HG03039 (cell line): Measurements from ENCODE around the gene FCSK.
"Not testable (repeated sequence)": the region's sequence is repeated elsewhere in the genome, so short reads cannot be mapped to it uniquely, and the experiment has no call there.

ENCODE experiments used
- ATAC-seq: cut with Tn5 transposase; IDR thresholded peaks from one replicate; pipeline ENCODE4 v1.9.1; 2021; ENCODE audit warnings: mild to moderate bottlenecking, moderate library complexity; ENCODE audit not compliant: unreplicated experiment

The FCSK gene

DNA sequence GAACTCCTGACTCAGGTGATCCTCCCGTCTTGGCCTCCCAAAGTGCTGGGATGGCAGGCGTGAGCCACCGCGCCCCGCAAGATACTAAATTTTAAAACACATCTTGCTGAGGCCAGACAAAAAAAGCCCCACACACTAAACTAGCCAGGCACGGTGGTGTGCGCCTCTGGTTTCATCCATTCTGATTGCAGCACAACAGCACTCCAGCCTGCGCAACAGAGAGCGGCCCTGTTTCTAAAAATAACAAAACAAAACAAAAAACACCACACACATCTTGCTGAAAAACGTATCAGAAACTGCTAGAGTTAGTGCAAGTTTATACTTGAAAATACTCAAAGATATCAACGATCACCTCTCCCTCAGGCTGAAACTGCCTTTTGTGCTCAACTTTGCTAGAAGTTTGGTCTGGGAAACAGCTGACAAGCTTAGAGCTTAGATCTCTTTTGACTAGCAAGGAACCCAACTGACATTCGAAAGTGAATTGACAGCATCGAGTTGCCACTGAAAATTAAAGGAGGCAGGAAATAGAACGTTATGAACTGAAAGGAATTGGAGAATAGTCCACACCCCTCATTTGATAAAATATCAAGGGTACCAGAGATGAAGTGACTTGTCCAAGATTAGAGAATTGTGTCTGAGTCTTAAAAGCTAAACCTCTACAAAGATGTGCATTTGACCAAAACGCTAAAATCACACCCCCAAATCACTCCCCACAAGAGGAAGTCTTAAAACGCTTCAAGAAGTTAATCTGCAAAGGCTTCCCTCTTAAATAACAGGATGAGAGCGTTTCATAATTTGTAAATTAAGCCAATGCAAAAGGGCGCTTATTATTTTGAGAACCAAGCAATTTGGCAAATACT lies 68.1 kb downstream of the FCSK start:
- ATAC-seq = no peak

DNA sequence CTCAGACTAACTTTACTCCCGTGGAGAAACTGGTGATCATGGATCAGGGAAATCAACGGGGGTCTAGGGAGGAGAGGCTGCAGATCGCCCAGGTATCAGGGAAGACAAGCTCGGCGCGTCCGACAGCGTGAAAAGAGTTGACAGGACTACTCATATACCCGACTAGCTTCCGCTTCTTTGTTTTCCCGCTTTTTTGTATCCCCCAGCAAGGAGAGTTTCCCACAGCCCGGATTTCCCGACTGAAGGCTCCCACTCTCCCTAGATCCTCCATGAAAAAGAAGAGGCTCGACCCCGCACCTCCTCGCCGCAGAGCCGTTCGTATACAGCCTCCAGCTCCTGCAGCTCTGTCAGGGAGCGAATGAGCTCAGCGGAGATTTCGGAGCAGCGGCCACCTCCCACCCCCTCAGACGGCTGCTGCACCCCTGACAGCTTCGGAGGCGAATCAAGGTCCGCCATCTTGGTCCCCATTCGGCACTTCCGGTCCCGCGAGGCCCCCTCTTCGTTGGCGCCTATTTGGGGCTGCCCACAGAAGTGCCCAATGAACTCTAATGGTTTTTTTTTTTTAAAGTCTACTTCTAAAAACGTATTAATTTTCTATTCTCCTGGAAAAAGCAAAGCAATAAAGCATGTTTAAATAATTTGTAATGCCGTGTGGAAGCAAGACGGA lies 68.8 kb downstream of the FCSK start, which contains the start of gene COG4:
COG4 (minus strand) TSS at position 479 of the 667 bp plus-strand sequence; CDS start at position 468, 11 bp downstream.
- peak; percentile 56 for ATAC-seq

DNA sequence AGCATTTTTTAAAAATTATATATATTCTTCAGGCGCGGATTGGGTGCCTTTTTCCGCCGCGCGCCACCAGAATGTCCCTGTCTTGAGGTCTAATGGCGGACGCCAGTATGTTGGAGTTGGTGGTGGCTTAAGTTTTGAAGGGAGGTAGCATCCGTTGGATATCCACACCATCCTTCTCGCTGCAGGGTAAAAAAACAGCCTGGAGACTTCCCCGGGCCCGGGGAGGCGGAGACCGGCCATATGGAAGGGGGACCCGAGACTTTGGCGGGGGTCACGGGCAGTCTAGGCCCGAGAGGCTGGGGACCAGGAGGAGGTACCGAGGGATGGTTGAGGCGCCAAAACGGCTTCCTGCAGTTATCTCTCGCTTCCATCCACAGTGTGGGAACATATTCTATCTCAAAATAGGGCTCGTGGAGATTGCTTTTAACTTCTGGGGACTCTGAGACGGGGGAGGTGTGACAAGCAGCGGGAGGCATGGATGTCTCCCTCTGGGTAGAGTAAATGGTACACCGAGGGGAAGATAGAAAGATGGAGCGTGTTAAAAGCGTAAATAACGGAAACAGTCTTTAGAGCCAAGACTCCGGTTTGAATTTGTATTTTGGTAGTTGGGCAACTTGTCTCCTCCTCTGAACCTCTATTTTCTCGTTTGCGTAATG lies 69.5 kb downstream of the FCSK start, which contains the start of gene SF3B3:
SF3B3 (plus strand) TSS at position 74 of the 656 bp plus-strand sequence. CDS start 2,841 bp downstream, outside the sequence.
- ATAC-seq = peak; percentile 39

DNA sequence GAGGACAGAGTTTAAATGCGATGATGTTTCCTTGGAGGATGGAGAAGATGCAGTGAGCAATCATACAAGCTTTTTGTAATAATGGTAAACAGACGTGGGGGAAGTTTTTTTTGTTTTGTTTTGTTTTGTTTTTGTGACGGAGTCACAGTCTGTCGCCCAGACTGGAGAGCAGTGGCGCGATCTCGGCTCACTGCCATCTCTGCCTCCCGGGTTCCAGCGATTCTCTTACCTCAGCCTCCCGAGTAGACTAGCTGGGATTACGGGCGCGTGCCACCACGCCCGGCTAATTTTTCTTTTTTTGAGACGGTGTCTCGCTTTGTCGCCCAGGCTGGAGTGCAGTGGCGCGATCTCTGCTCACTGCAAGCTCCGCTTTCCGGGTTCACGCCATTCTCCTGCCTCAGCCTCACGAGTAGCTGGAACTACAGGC lies 70.0 kb downstream of the FCSK start:
- not testable (repeated sequence) for ATAC-seq

DNA sequence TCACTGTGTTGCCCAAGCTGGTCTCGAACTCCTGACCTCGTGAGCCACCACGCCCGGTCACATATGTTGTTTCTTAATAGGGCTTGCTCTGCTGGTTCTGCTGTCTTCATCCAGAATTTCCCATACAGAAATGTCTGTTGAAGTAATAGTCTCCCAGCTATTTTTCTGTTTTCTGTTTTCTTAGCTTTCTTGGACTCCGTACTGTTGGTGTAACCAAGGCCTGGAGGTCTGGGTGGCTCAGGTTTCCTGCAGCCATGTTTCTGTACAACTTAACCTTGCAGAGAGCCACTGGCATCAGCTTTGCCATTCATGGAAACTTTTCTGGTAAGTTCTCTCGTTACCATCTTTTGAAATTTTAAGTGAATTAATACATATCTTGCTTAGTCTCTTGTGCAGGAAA lies 72.0 kb downstream of the FCSK start:
- ATAC-seq = no peak

DNA sequence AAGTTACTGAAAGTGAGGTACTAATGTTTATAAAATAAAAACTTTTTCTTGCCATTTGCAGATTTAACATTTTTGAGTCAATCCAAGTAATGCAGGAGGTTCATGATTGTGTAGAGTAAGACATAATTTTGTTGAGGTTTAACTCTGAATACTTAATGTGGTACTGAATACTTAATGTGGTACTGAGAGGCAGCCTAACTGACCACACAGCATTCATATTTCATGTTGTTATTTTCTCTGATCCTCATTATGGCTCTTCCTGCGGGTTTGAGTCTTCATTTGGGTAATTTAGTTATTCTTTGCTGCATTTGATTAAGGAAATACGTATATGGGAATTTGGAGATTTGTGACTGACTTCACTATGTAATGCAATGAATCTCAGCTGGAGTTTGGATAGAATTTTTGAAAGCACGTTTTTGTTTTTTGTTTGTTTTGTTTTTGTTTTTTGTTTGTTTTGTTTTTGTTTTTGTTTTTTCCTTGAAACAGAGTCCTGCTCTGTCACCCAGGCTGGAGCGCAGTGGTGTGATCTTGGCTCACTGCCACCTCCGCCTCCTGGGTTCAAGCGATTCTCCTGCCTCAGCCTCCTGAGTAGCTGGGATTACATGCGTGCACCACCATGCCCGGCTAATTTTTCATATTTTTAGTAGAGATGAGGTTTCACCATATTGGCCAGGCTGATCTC lies 73.1 kb downstream of the FCSK start:
- ATAC-seq = no peak

DNA sequence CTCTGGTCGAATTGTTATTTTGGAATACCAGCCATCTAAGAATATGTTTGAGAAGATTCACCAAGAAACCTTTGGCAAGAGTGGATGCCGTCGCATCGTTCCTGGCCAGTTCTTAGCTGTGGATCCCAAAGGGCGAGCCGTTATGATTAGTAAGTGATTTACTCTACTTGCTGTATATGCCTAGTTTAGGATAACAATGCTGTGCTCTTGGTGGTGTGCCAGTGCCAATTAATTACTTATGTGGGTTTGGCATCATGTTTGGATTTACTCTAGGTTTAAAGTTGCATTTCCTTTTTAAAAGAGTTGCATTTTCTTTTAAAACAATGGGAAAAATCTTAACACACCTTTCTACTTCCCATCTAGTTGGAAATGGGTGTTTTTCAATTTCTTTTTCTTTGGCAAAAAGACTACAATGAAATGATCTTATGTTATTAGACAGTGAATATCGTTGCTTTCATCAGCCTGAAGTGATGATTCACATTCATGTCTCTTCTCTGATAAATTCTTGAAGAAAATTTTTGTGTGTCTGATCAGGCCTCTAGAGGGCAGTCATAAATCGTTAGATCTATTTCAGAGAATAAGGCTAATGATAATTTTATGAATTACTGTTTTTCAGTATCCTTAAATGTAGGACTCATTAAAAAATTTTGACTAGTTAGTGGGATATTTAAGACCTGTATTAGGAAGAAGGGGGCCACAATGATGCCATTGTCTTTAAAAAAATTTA lies 74.8 kb downstream of the FCSK start:
- ATAC-seq = no peak
